GM18873 (cell line): ENCODE results near the gene MCTP1.

Source experiments
- ATAC-seq: cut with Tn5 transposase; IDR thresholded peaks from one replicate; pipeline ENCODE4 v1.9.1; 2021; ENCODE audit warnings: mild to moderate bottlenecking, moderate library complexity, moderate number of reproducible peaks; ENCODE audit not compliant: unreplicated experiment, low FRiP score

MCTP1 gene

GRCh38 chr5:94691949-94692348 is 592.9 kb downstream of the MCTP1 start:
- ATAC-seq, result no peak

- ATAC-seq, result no peak
Measured at GRCh38 chr5:94691291-94691690, 593.6 kb downstream of the MCTP1 start.

- ATAC-seq, result no peak
Measured at GRCh38 chr5:94690778-94691177, 594.1 kb downstream of the MCTP1 start.

- no peak for ATAC-seq
Measured at GRCh38 chr5:94689908-94690307, 595.0 kb downstream of the MCTP1 start.

- ATAC-seq, result no peak
Measured at GRCh38 chr5:94682814-94683520, 601.9 kb downstream of the MCTP1 start.

GRCh38 chr5:94675965-94676618 is 608.8 kb downstream of the MCTP1 start:
- no peak for ATAC-seq

- no peak for ATAC-seq
Measured at GRCh38 chr5:94674490-94675382, 610.2 kb downstream of the MCTP1 start.

- no peak for ATAC-seq
Measured at GRCh38 chr5:94672746-94673145, 612.1 kb downstream of the MCTP1 start.

- no peak for ATAC-seq
Measured at GRCh38 chr5:94670726-94671125, 614.2 kb downstream of the MCTP1 start.

GRCh38 chr5:94667937-94668336 is 617.0 kb downstream of the MCTP1 start:
- ATAC-seq, result no peak

- ATAC-seq, result no peak
Measured at GRCh38 chr5:94661086-94661485, 623.8 kb downstream of the MCTP1 start.

- no peak for ATAC-seq
Measured at GRCh38 chr5:94660506-94660905, 624.4 kb downstream of the MCTP1 start.

GRCh38 chr5:94658272-94658671 is 626.6 kb downstream of the MCTP1 start:
- no peak for ATAC-seq
